Progenitor cell of endocrine pancreas (in vitro differentiated cells): Measurements from ENCODE around the gene DNAJB6. TPM values are rescaled to one million over a fixed set of nuclear protein-coding genes. Genes with fewer than 3 reads are reported as not detected.

Source experiments
- DNase-seq: peaks from one replicate; pipeline ENCODE4 v3.0.0; 2021; ENCODE audit warnings: low spot score; ENCODE audit not compliant: unreplicated experiment
- H3K27ac Mint-ChIP-seq: 2 replicates; pipeline ENCODE4 v1.8.0; 2021; ENCODE audit warnings: mild to moderate bottlenecking, moderate library complexity, mixed read lengths
- H3K27me3 Mint-ChIP-seq: 2 replicates; pipeline ENCODE4 v1.8.0; 2021; ENCODE audit warnings: mixed read lengths
- H3K36me3 Mint-ChIP-seq: 2 replicates; pipeline ENCODE4 v1.8.0; 2022; ENCODE audit warnings: mixed read lengths; ENCODE audit not compliant: insufficient read depth
- H3K4me1 Mint-ChIP-seq: 2 replicates; pipeline ENCODE4 v1.8.0; 2021; ENCODE audit warnings: low read depth, mixed read lengths
- H3K4me3 Mint-ChIP-seq: 2 replicates; pipeline ENCODE4 v1.8.0; 2021; ENCODE audit warnings: low read depth, mild to moderate bottlenecking, moderate library complexity, mixed read lengths
- H3K9me3 Mint-ChIP-seq: 2 replicates; pipeline ENCODE4 v1.8.0; 2021; ENCODE audit warnings: low read depth, mixed read lengths
- CTCF ChIP-seq: fragments of 200-600 bp; sonication (generic); IDR thresholded peaks from one replicate; pipeline ENCODE4 v1.5.0; 2021; ENCODE audit warnings: antibody characterized with exemption, mild to moderate bottlenecking; ENCODE audit not compliant: unreplicated experiment
- total RNA-seq: library from RNA; stranded (reverse); gene quantifications from 2 replicates; pipeline ENCODE4 v1.2.1, GENCODE V29; 2021

The DNAJB6 gene
- total RNA-seq, 1 donor from 2014 or later = 119 TPM

- DNase-seq = no peak
- H3K4me1 Mint-ChIP-seq = peaks cover 3% of the 10 kb centered on the region
- no peak overlapping the region for H3K4me3 Mint-ChIP-seq
- no peaks in the 10 kb centered on the region for H3K27me3 Mint-ChIP-seq
- peaks cover 39% of the 10 kb centered on the region for H3K36me3 Mint-ChIP-seq
- no peak for TF ChIP-seq CTCF
- no peaks in the 10 kb centered on the region for H3K9me3 Mint-ChIP-seq
- H3K27ac Mint-ChIP-seq = peak overlapping the region; percentile 56
Measured at GRCh38 chr7:157371296-157371695, 34.5 kb downstream of the DNAJB6 start.

- TF ChIP-seq CTCF = no peak
- Mint-ChIP-seq H3K27ac (peak overlapping the region; percentile 53), H3K27me3 (no peaks in the 10 kb centered on the region), H3K4me1 (peaks cover 8% of the 10 kb centered on the region), H3K36me3 (peaks cover 32% of the 10 kb centered on the region), H3K4me3 (no peak overlapping the region), H3K9me3 (no peaks in the 10 kb centered on the region)
- no peak for DNase-seq
Measured at GRCh38 chr7:157372300-157373232, 35.8 kb downstream of the DNAJB6 start.

GRCh38 chr7:157373493-157373892, 36.7 kb downstream of the DNAJB6 start:
- Mint-ChIP-seq H3K9me3 (no peaks in the 10 kb centered on the region), H3K36me3 (peaks cover 32% of the 10 kb centered on the region), H3K4me3 (no peak overlapping the region), H3K27me3 (no peaks in the 10 kb centered on the region), H3K4me1 (peaks cover 8% of the 10 kb centered on the region), H3K27ac (peak overlapping the region; percentile 69)
- TF ChIP-seq CTCF = no peak
- DNase-seq = no peak

GRCh38 chr7:157375410-157375809, 38.6 kb downstream of the DNAJB6 start:
- DNase-seq = no peak
- Mint-ChIP-seq H3K9me3 (no peaks in the 10 kb centered on the region), H3K27ac (peak overlapping the region; percentile 57), H3K4me1 (peaks cover 8% of the 10 kb centered on the region), H3K4me3 (no peak overlapping the region), H3K27me3 (no peaks in the 10 kb centered on the region), H3K36me3 (peaks cover 26% of the 10 kb centered on the region)
- no peak for TF ChIP-seq CTCF

GRCh38 chr7:157377436-157378124, 40.8 kb downstream of the DNAJB6 start:
- no peaks in the 10 kb centered on the region for H3K9me3 Mint-ChIP-seq

More at GRCh38 chr7:157377436-157378124, 40.8 kb downstream of the DNAJB6 start:
- H3K27ac Mint-ChIP-seq = peak overlapping the region; percentile 80
- no peak overlapping the region for H3K4me3 Mint-ChIP-seq
- no peak for TF ChIP-seq CTCF
- peaks cover 8% of the 10 kb centered on the region for H3K4me1 Mint-ChIP-seq
- no peak for DNase-seq
- H3K36me3 Mint-ChIP-seq = peaks cover 27% of the 10 kb centered on the region
- H3K27me3 Mint-ChIP-seq = no peaks in the 10 kb centered on the region
